K562 (cell line): ENCODE data around the gene RHBG.

Experiments used
- CHD4 ChIP-seq: fragments of 200-600 bp; sonication (generic); IDR thresholded peaks from 3 replicates; pipeline ENCODE4 v1.6.1; 2012; ENCODE audit warnings: low read depth, mild to moderate bottlenecking, mixed read lengths, low read length, inconsistent platforms; ENCODE audit not compliant: insufficient read depth, insufficient replicate concordance, poor library complexity, severe bottlenecking
- ETV6 ChIP-seq, 3 experiments: fragments of 150-350 bp in 1 of 3; sonication (generic) in 1 of 3; formaldehyde crosslinking in 1 of 3; IDR thresholded peaks; 2 replicates each; pipeline versions ENCODE4 v1.6.1 to v1.8.0; 2014 to 2022; ENCODE audit warnings: borderline replicate concordance in 2 of 3, low read depth in 2 of 3, antibody characterized with exemption in 1 of 3, low read length in 1 of 3, mild to moderate bottlenecking in 1 of 3, missing genetic modification reagents in 1 of 3
- MCM7 ChIP-seq, 2 experiments: fragments of 450-650 bp; IDR thresholded peaks; 2 replicates each; pipeline ENCODE4 v1.6.1; 2016 to 2018
- POLR2A ChIP-seq: fragments of 450-650 bp; conservative IDR thresholded peaks from 2 replicates; pipeline ENCODE4 v1.6.1; 2016
- TF ChIP-seq, protein P1 (sequence below): fragments of 450-650 bp; IDR thresholded peaks from 2 replicates; pipeline ENCODE4 v1.6.1; 2018; ENCODE audit warnings: mild to moderate bottlenecking, low read depth; ENCODE audit not compliant: partially characterized antibody

- TF ChIP-seq MCM7 (IDR thresholded peaks at IDR 0.05), result no peak
- TF ChIP-seq CHD4, result no peak
- TF ChIP-seq, protein P1, sequence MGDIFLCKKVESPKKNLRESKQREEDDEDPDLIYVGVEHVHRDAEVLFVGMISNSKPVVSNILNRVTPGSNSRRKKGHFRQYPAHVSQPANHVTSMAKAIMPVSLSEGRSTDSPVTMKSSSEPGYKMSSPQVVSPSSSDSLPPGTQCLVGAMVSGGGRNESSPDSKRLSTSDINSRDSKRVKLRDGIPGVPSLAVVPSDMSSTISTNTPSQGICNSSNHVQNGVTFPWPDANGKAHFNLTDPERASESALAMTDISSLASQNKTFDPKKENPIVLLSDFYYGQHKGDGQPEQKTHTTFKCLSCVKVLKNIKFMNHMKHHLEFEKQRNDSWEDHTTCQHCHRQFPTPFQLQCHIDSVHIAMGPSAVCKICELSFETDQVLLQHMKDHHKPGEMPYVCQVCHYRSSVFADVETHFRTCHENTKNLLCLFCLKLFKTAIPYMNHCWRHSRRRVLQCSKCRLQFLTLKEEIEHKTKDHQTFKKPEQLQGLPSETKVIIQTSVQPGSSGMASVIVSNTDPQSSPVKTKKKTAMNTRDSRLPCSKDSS, result no peak
- no peak for TF ChIP-seq POLR2A
- no peak for TF ChIP-seq ETV6 (IDR thresholded peaks at IDR 0.05; ENCODE audit: borderline replicate concordance in 1 of 2, low read depth in 2 of 2, low read length in 1 of 2)
- no peak for TF ChIP-seq ETV6 (CRISPR knock-in tag; IDR thresholded peaks at IDR 0.05; ENCODE audit: borderline replicate concordance)
These were observed 25.1 kb downstream of the RHBG start for GRCh38 chr1:156394082-156394481.
